SK-N-DZ (cell line): Measurements from ENCODE around the gene ACBD6.

Experiments
- DNase-seq: peaks from one replicate; pipeline ENCODE4 v3.0.0-alpha.2; 2015; ENCODE audit warnings: low spot score

Gene ACBD6

GRCh38 chr1:180527101-180527669, 24.8 kb upstream of the ACBD6 start:
- no peak for DNase-seq

- DNase-seq, result peak; percentile 15
Measured at GRCh38 chr1:180525715-180526039, 23.3 kb upstream of the ACBD6 start.

- DNase-seq, result no peak
Measured at GRCh38 chr1:180524915-180525714, 22.7 kb upstream of the ACBD6 start.

GRCh38 chr1:180524160-180524914, 22.0 kb upstream of the ACBD6 start:
- DNase-seq, result no peak

- no peak for DNase-seq
Measured at GRCh38 chr1:180522213-180522515, 19.8 kb upstream of the ACBD6 start.

- DNase-seq, result no peak
Measured at GRCh38 chr1:180521474-180522212, 19.3 kb upstream of the ACBD6 start.

- no peak for DNase-seq
Measured at GRCh38 chr1:180519846-180520245, 17.5 kb upstream of the ACBD6 start.

- peak; percentile 80 for DNase-seq
Measured at GRCh38 chr1:180515857-180516388, 13.5 kb upstream of the ACBD6 start.

GRCh38 chr1:180515364-180515763, 13.0 kb upstream of the ACBD6 start:
- peak; percentile 27 for DNase-seq

- DNase-seq, result no peak
Measured at GRCh38 chr1:180513531-180513930, 11.2 kb upstream of the ACBD6 start.

- no peak for DNase-seq
Measured at GRCh38 chr1:180510882-180511281, 8.5 kb upstream of the ACBD6 start.

GRCh38 chr1:180508725-180509097, 6.3 kb upstream of the ACBD6 start:
- no peak for DNase-seq

- DNase-seq, result no peak
Measured at GRCh38 chr1:180507795-180508724, 5.7 kb upstream of the ACBD6 start.

- no peak for DNase-seq
Measured at GRCh38 chr1:180505732-180506335, 3.5 kb upstream of the ACBD6 start.

- DNase-seq, result no peak
Measured at GRCh38 chr1:180504186-180504585, 1.8 kb upstream of the ACBD6 start.

- no peak for DNase-seq
Measured at GRCh38 chr1:180503280-180503862, 994 bp upstream of the ACBD6 start.

GRCh38 chr1:180501865-180502360, 464 bp downstream of the ACBD6 start:
- DNase-seq, result no peak

GRCh38 chr1:180500689-180501088, 1.7 kb downstream of the ACBD6 start:
- DNase-seq, result no peak

- DNase-seq, result no peak
Measured at GRCh38 chr1:180498594-180498993, 3.8 kb downstream of the ACBD6 start.

GRCh38 chr1:180497826-180498225, 4.6 kb downstream of the ACBD6 start:
- no peak for DNase-seq
